ENCODE measurements around the gene NEB. TPM values are rescaled to one million over a fixed set of nuclear protein-coding genes. Genes with fewer than 3 reads are reported as not detected.
A peak's percentile ranks its signal among the peaks of the same experiment; 100 is the strongest.
"Not testable (repeated sequence)": the region's sequence is repeated elsewhere in the genome, so short reads cannot be mapped to it uniquely, and the experiment has no call there.

The NEB gene
- total RNA-seq, 1 experiment from 2014 or later: 0.33 TPM

DNA sequence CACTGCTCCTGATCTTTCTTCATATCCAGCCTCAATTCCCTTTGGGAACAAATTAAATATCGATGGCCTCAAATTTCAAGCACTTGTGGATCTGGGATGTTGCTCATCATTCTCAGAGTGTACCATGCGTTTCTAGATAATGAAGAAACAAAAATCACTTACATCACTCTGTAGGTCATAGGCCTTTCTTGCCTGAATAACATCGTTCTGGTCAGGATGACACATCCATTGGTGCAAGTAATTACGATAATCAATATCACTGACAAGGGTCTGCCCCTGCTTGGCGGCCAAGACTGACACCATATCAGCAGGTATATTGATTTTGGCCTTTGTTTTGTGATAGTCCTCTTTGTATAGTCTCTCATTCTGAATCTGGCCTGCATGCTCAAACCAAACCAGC is 167.3 kb downstream of the NEB start:
- no TSS peak for BruUV-seq (replicated peaks)
- Mint-ChIP-seq H3K4me3 (ENCODE audit: unreplicated experiment) (no peak overlapping the region), H3K9me3 (ENCODE audit: unreplicated experiment) (no peaks in the 10 kb centered on the region), H3K36me3 (ENCODE audit: insufficient read depth, unreplicated experiment) (no peaks in the 10 kb centered on the region), H3K4me1 (ENCODE audit: insufficient read depth, unreplicated experiment) (no peaks in the 10 kb centered on the region), H3K27ac (ENCODE audit: low read depth, unreplicated experiment) (no peak overlapping the region), H3K27me3 (ENCODE audit: insufficient read depth, unreplicated experiment) (no peaks in the 10 kb centered on the region)
- ChIA-PET CTCF (interaction anchor here (0.6 to 0.8 kb wide), 3 partner anchors 97 to 970 kb away, joined by 3 to 4 read pairs (median 3); no protein-coding TSS in a partner anchor), POLR2A (no interaction called here)
- TF ChIP-seq CTCF (IDR thresholded peaks at IDR 0.05; ENCODE audit: unreplicated experiment): no peak
- intact Hi-C loops (cut with micrococcal nuclease): no loop called here
- no peak for DNase-seq (ENCODE audit: unreplicated experiment)

GRCh38 chr2:151562398-151562797 is 171.9 kb downstream of the NEB start:
- Mint-ChIP-seq H3K27me3 (ENCODE audit: insufficient read depth, unreplicated experiment) (no peaks in the 10 kb centered on the region), H3K36me3 (ENCODE audit: insufficient read depth, unreplicated experiment) (no peaks in the 10 kb centered on the region), H3K4me3 (ENCODE audit: unreplicated experiment) (no peak overlapping the region), H3K27ac (ENCODE audit: low read depth, unreplicated experiment) (no peak overlapping the region), H3K4me1 (ENCODE audit: insufficient read depth, unreplicated experiment) (no peaks in the 10 kb centered on the region), H3K9me3 (ENCODE audit: unreplicated experiment) (no peaks in the 10 kb centered on the region)
- BruUV-seq (replicated peaks): no TSS peak
- ChIA-PET CTCF (no interaction called here), POLR2A (no interaction called here)
- DNase-seq (ENCODE audit: unreplicated experiment): no peak
- no peak for TF ChIP-seq CTCF (IDR thresholded peaks at IDR 0.05; ENCODE audit: unreplicated experiment)
- intact Hi-C loops (cut with micrococcal nuclease): no loop called here

DNA sequence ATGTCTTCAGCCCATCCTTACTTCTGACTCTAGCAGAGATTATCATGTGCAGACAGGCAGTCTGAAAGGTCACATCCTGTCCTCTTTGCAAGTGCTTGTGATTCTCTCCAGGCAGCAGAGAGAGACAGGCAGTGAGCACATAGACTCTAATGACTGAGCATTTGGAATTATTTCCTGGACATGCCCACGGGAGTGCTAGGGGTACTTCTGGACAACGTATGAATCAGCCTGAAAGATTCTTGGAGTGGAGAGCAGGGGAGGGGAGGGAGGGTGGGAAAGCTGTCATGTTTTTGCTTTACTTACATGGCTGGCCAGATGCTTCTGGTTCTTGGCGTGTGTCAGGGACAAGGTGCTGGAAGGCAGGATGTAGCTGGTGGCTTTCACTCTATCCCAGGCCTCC is 174.0 kb downstream of the NEB start:
- Mint-ChIP-seq H3K9me3 (ENCODE audit: unreplicated experiment) (no peaks in the 10 kb centered on the region), H3K4me3 (ENCODE audit: unreplicated experiment) (no peak overlapping the region), H3K27ac (ENCODE audit: low read depth, unreplicated experiment) (no peak overlapping the region), H3K36me3 (ENCODE audit: insufficient read depth, unreplicated experiment) (no peaks in the 10 kb centered on the region), H3K27me3 (ENCODE audit: insufficient read depth, unreplicated experiment) (no peaks in the 10 kb centered on the region), H3K4me1 (ENCODE audit: insufficient read depth, unreplicated experiment) (no peaks in the 10 kb centered on the region)
- ChIA-PET POLR2A (no interaction called here), CTCF (interaction anchor here (0.6 kb wide), 1 partner anchor 271 kb away, joined by 4 read pairs; no protein-coding TSS in a partner anchor)
- intact Hi-C loops (cut with micrococcal nuclease): no loop called here
- BruUV-seq (replicated peaks): no TSS peak
- TF ChIP-seq CTCF (IDR thresholded peaks at IDR 0.05; ENCODE audit: unreplicated experiment): no peak
- DNase-seq (ENCODE audit: unreplicated experiment): peak; percentile 4

GRCh38 chr2:151559431-151559830 is 174.8 kb downstream of the NEB start:
- H3K27ac Mint-ChIP-seq (ENCODE audit: low read depth, unreplicated experiment); POLR2A ChIA-PET; H3K4me3 Mint-ChIP-seq (ENCODE audit: unreplicated experiment); intact Hi-C loops (cut with micrococcal nuclease); H3K9me3 Mint-ChIP-seq (ENCODE audit: unreplicated experiment); DNase-seq (ENCODE audit: unreplicated experiment); H3K4me1 Mint-ChIP-seq (ENCODE audit: insufficient read depth, unreplicated experiment); CTCF ChIA-PET; H3K36me3 Mint-ChIP-seq (ENCODE audit: insufficient read depth, unreplicated experiment); BruUV-seq (replicated peaks); H3K27me3 Mint-ChIP-seq (ENCODE audit: insufficient read depth, unreplicated experiment): not testable (repeated sequence)

DNA sequence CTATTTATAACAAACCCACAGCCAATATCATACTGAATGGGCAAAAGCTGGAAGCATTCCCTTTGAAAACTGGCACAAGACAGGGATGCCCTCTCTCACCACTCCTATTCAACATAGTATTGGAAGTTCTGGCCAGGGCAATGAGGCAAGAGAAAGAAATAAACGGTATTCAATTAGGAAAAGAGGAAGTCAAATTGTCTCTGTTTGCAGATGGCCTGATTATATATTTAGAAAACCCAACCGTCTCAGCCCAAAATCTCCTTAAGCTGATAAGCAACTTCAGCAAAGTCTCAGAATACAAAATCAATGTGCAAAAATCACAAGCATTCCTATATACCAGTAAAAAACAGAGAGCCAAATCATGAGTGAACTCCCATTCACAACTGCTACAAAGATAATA is 176.4 kb downstream of the NEB start:
- BruUV-seq (replicated peaks): not testable (repeated sequence)

More for the DNA sequence above, 176.4 kb downstream of the NEB start:
- ChIA-PET POLR2A (interaction anchor here (1.1 kb wide), 1 partner anchor 9 kb away, joined by 3 read pairs; no protein-coding TSS in a partner anchor), CTCF (interaction anchor here (0.6 kb wide), 1 partner anchor 479 kb away, joined by 4 read pairs; no protein-coding TSS in a partner anchor)
- H3K9me3 Mint-ChIP-seq (ENCODE audit: unreplicated experiment); H3K27ac Mint-ChIP-seq (ENCODE audit: low read depth, unreplicated experiment); H3K4me3 Mint-ChIP-seq (ENCODE audit: unreplicated experiment); intact Hi-C loops (cut with micrococcal nuclease); H3K4me1 Mint-ChIP-seq (ENCODE audit: insufficient read depth, unreplicated experiment); DNase-seq (ENCODE audit: unreplicated experiment); H3K36me3 Mint-ChIP-seq (ENCODE audit: insufficient read depth, unreplicated experiment); H3K27me3 Mint-ChIP-seq (ENCODE audit: insufficient read depth, unreplicated experiment): not testable (repeated sequence)
